ENCODE data around the gene THTPA. TPM values are rescaled to one million over a fixed set of nuclear protein-coding genes. Genes with fewer than 3 reads are reported as not detected.

The THTPA gene
- total and polyA plus RNA-seq, 2 of the 13 experiments (the other 11 are each of a cell fraction or from before 2014, with no cell fraction given) = 7.4 to 8.7 TPM

- 0 out of 2 replicates have a peak, but pooled peaks have one; percentile 73 for TF ChIP-seq ZNF275 (CRISPR knock-in tag; IDR thresholded peaks at IDR 0.05; ENCODE audit: borderline replicate concordance)
- peak; percentile 40; the same call in 1 of the 2 replicates for TF ChIP-seq ZBTB14 (CRISPR knock-in tag; IDR thresholded peaks at IDR 0.05)
- TF ChIP-seq E2F2 (CRISPR knock-in tag; IDR thresholded peaks at IDR 0.05; ENCODE audit: borderline replicate concordance) = peak; percentile 86
- TF ChIP-seq TFDP2 (CRISPR knock-in tag; IDR thresholded peaks at IDR 0.05) = peak; percentile 37
- 0 out of 2 replicates have a peak, but pooled peaks have one; percentile 60 for TF ChIP-seq KLF9 (CRISPR knock-in tag; IDR thresholded peaks at IDR 0.05; ENCODE audit: low read depth)
- TF ChIP-seq TCF7 (IDR thresholded peaks at IDR 0.05; ENCODE audit: low read depth) = peak; percentile 87
- peak; percentile 68; the same call in 1 of the 2 replicates for TF ChIP-seq MIXL1 (CRISPR knock-in tag; IDR thresholded peaks at IDR 0.05)
- TF ChIP-seq ZBTB42 (CRISPR knock-in tag; IDR thresholded peaks at IDR 0.05) = peak; percentile 28
- TF ChIP-seq ZKSCAN8 (CRISPR knock-in tag; IDR thresholded peaks at IDR 0.05; ENCODE audit: borderline replicate concordance) = peak; percentile 71
- peak; percentile 52; the same call in 1 of the 2 replicates for TF ChIP-seq MED13 (CRISPR knock-in tag; IDR thresholded peaks at IDR 0.05)
- TF ChIP-seq ZNF614 (CRISPR knock-in tag; IDR thresholded peaks at IDR 0.05; ENCODE audit: borderline replicate concordance) = peak; percentile 95
- TF ChIP-seq TBX3 (IDR thresholded peaks at IDR 0.05; ENCODE audit: borderline replicate concordance) = peak; percentile 50; the same call in 1 of the 2 replicates
- peak; percentile 58; the same call in 1 of the 2 replicates for TF ChIP-seq ZNF740 (CRISPR knock-in tag; IDR thresholded peaks at IDR 0.05)
- peak; percentile 34; the same call in 1 of the 2 replicates for TF ChIP-seq TCF7L2 (IDR thresholded peaks at IDR 0.05; ENCODE audit: low read depth, low read length)
- peak; percentile 81 for TF ChIP-seq BRD4 (CRISPR knock-in tag; IDR thresholded peaks at IDR 0.05)
- 0 out of 2 replicates have a peak, but pooled peaks have one; percentile 55 for TF ChIP-seq ZBTB1 (CRISPR knock-in tag; IDR thresholded peaks at IDR 0.05; ENCODE audit: borderline replicate concordance)
- TF ChIP-seq ZNF281 (CRISPR knock-in tag; IDR thresholded peaks at IDR 0.05; ENCODE audit: borderline replicate concordance) = peak; percentile 58; the same call in 1 of the 2 replicates
- 0 out of 2 replicates have a peak, but pooled peaks have one; percentile 18 for TF ChIP-seq UBTF (CRISPR knock-in tag; IDR thresholded peaks at IDR 0.05)
These were observed 53.5 kb downstream of the THTPA start (continued) for GRCh38 chr14:23609411-23610089.

All from HepG2 (cell line).